ENCODE results near the gene MID1IP1. TPM values are rescaled to one million over a fixed set of nuclear protein-coding genes. Genes with fewer than 3 reads are reported as not detected.

The MID1IP1 gene
- total RNA-seq, 1 donor from 2014 or later = 29.7 TPM

DNA sequence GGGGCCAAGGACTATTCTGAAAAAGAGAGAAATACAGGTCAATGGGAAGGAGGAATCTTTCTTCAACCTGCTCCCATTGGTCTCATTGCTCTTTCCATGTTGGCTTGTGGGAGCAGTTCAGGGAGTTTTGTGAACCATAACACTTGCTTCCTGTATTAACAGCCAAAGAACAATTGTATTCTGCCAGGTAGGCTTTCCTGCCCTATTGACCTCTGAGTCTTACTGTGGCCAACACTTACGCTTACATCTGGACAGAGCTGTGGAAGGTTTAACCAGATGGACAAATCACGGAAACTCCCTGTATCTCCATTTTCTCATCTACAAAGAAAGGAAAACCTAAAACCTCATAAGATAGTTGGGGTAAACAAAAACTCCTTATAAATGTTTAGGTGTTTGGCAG, 30.7 kb downstream of the MID1IP1 start:
- no peak overlapping the region for H3K4me3 Mint-ChIP-seq (ENCODE audit: low read depth)
- TF ChIP-seq, protein P1, sequence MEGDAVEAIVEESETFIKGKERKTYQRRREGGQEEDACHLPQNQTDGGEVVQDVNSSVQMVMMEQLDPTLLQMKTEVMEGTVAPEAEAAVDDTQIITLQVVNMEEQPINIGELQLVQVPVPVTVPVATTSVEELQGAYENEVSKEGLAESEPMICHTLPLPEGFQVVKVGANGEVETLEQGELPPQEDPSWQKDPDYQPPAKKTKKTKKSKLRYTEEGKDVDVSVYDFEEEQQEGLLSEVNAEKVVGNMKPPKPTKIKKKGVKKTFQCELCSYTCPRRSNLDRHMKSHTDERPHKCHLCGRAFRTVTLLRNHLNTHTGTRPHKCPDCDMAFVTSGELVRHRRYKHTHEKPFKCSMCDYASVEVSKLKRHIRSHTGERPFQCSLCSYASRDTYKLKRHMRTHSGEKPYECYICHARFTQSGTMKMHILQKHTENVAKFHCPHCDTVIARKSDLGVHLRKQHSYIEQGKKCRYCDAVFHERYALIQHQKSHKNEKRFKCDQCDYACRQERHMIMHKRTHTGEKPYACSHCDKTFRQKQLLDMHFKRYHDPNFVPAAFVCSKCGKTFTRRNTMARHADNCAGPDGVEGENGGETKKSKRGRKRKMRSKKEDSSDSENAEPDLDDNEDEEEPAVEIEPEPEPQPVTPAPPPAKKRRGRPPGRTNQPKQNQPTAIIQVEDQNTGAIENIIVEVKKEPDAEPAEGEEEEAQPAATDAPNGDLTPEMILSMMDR (IDR thresholded peaks at IDR 0.05; ENCODE audit: unreplicated experiment) = no peak
- H3K4me1 Mint-ChIP-seq (ENCODE audit: low read depth) = no peaks in the 10 kb centered on the region
- peaks cover 8% of the 10 kb centered on the region for H3K9me3 Mint-ChIP-seq (ENCODE audit: low read depth)
- H3K27me3 Mint-ChIP-seq = no peaks in the 10 kb centered on the region
- no peaks in the 10 kb centered on the region for H3K36me3 Mint-ChIP-seq (ENCODE audit: insufficient read depth)
- DNase-seq (ENCODE audit: low spot score, unreplicated experiment) = no peak
- H3K27ac Mint-ChIP-seq = no peak overlapping the region

DNA sequence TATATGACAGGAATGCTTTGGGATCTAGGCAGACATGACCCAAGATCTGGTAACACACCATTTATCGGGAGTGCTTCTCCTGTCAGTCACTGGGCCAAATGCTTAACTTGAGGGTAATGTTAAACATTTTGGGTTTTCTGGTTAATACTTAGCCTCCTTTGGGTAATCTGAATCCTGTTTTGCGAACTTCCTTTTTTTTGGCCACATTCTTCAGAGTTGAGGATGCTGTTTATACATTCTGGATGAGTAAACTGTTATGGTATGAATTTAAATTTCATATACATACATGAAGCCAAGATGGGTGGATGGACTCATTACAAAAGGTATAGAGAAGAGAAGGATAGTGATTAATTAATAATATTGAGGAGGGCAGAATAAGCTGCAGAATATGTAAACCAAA, 36.1 kb downstream of the MID1IP1 start:
- H3K4me1 Mint-ChIP-seq (ENCODE audit: low read depth) = peaks cover 7% of the 10 kb centered on the region
- H3K27me3 Mint-ChIP-seq = no peaks in the 10 kb centered on the region
- no peak overlapping the region for H3K4me3 Mint-ChIP-seq (ENCODE audit: low read depth)
- no peak for DNase-seq (ENCODE audit: low spot score, unreplicated experiment)
- H3K9me3 Mint-ChIP-seq (ENCODE audit: low read depth) = peaks cover 16% of the 10 kb centered on the region
- H3K27ac Mint-ChIP-seq = no peak overlapping the region
- TF ChIP-seq, protein P1 (IDR thresholded peaks at IDR 0.05; ENCODE audit: unreplicated experiment) = no peak
- H3K36me3 Mint-ChIP-seq (ENCODE audit: insufficient read depth) = no peaks in the 10 kb centered on the region

DNA sequence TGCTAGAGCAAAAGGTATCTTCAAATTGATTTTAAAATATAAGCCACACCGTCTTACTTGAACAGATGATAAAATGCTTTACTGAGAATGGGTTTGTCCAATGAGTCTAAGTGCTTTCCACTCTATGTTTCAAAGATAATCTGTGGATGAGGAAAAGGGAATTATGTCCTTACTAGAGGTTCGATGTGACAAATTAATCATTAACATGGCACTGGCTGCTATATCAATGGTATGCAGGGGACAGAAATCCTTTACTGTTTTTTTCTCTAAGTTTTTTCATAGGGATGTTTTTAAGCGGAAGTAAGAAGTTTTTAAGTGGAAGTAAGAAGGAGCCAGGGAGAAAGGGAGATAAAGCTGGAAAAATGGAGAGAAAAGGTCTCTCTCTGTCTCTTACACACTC, 38.0 kb downstream of the MID1IP1 start:
- TF ChIP-seq, protein P1 (IDR thresholded peaks at IDR 0.05; ENCODE audit: unreplicated experiment) = no peak
- DNase-seq (ENCODE audit: low spot score, unreplicated experiment) = no peak
- H3K27me3 Mint-ChIP-seq = no peaks in the 10 kb centered on the region
- H3K36me3 Mint-ChIP-seq (ENCODE audit: insufficient read depth) = no peaks in the 10 kb centered on the region
- H3K4me1 Mint-ChIP-seq (ENCODE audit: low read depth) = peaks cover 7% of the 10 kb centered on the region
- H3K27ac Mint-ChIP-seq = no peak overlapping the region
- peaks cover 16% of the 10 kb centered on the region for H3K9me3 Mint-ChIP-seq (ENCODE audit: low read depth)
- H3K4me3 Mint-ChIP-seq (ENCODE audit: low read depth) = no peak overlapping the region

DNA sequence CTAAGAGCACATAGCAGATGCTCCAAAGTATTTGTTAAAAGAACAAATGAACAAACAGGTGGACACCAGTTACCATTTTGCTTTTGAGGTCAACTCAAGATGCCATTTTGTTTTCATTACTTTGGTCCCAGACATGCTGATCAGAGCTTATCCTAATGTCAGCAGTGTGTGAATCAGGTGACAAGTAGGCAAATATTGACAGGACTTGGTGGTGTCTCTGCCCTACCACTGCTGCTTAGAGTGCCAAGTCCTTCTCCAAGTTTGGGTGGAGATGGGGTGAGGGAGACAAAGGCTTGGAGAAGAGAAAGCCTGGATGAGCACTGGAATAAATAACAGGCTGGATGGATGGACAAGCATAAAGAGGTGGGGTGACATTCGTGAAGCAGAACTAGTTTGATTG, 38.7 kb downstream of the MID1IP1 start:
- Mint-ChIP-seq H3K9me3 (ENCODE audit: low read depth) (peaks cover 16% of the 10 kb centered on the region), H3K4me3 (ENCODE audit: low read depth) (no peak overlapping the region), H3K27ac (no peak overlapping the region), H3K27me3 (no peaks in the 10 kb centered on the region), H3K4me1 (ENCODE audit: low read depth) (peaks cover 7% of the 10 kb centered on the region), H3K36me3 (ENCODE audit: insufficient read depth) (no peaks in the 10 kb centered on the region)
- TF ChIP-seq, protein P1 (IDR thresholded peaks at IDR 0.05; ENCODE audit: unreplicated experiment) = no peak
- no peak for DNase-seq (ENCODE audit: low spot score, unreplicated experiment)

DNA sequence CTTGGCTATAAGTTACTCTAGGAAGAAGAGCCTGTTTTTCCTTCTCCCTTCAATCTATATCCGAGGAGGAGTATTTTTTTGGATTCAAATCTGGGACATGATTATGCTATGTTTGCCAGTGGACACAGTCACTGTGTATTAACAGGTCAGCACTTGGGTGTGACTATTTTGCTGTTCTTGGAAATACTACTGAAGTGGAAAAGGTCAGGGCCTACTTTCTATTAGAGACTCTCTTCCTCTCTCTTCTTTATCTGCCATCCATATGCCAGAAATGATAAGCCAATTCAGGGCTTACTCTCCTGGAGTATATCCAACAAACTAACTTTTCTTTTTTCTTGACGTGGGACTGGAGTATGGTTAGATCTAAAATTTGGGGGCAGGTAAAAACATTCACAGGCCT, 40.5 kb downstream of the MID1IP1 start:
- DNase-seq (ENCODE audit: low spot score, unreplicated experiment) = no peak
- Mint-ChIP-seq H3K27ac (no peak overlapping the region), H3K4me3 (ENCODE audit: low read depth) (no peak overlapping the region)

More for the DNA sequence above, 40.5 kb downstream of the MID1IP1 start:
- Mint-ChIP-seq H3K9me3 (ENCODE audit: low read depth) (peaks cover 16% of the 10 kb centered on the region), H3K27me3 (no peaks in the 10 kb centered on the region), H3K36me3 (ENCODE audit: insufficient read depth) (no peaks in the 10 kb centered on the region), H3K4me1 (ENCODE audit: low read depth) (peaks cover 12% of the 10 kb centered on the region)
- TF ChIP-seq, protein P1 (IDR thresholded peaks at IDR 0.05; ENCODE audit: unreplicated experiment) = no peak

Data from progenitor cell of endocrine pancreas (in vitro differentiated cells).